Ectodermal cell (in vitro differentiated cells): ENCODE results near the gene DCAKD.
"Not testable (repeated sequence)": the region's sequence is repeated elsewhere in the genome, so short reads cannot be mapped to it uniquely, and the experiment has no call there.

ENCODE experiments used
- H3K27ac ChIP-seq: 2 replicates; pipeline ENCODE4 v1.7.0; 2013; ENCODE audit warnings: mild to moderate bottlenecking, low read depth, low read length; ENCODE audit not compliant: insufficient read depth, poor library complexity, severe bottlenecking
- H3K27me3 ChIP-seq: 2 replicates; pipeline ENCODE4 v1.7.0; 2013; ENCODE audit warnings: mild to moderate bottlenecking, low read length; ENCODE audit not compliant: insufficient read depth, control insufficient read depth, poor library complexity, severe bottlenecking
- H3K36me3 ChIP-seq: one replicate; pipeline ENCODE4 v1.7.0; 2013; ENCODE audit warnings: low read length; ENCODE audit not compliant: control insufficient read depth, insufficient read depth
- H3K4me1 ChIP-seq: one replicate; pipeline ENCODE4 v1.7.0; 2013; ENCODE audit warnings: low read length; ENCODE audit not compliant: control insufficient read depth, insufficient read depth
- H3K4me3 ChIP-seq: 2 replicates; pipeline ENCODE4 v1.7.0; 2013; ENCODE audit warnings: low read depth, low read length, control low read depth; ENCODE audit not compliant: insufficient read depth
- H3K9me3 ChIP-seq: 2 replicates; pipeline ENCODE4 v1.7.0; 2013; ENCODE audit warnings: mild to moderate bottlenecking, low read length, moderate library complexity; ENCODE audit not compliant: control insufficient read depth
- WGBS, 2 experiments: methylation state at CpG; one replicate each; pipeline ENCODE4 v1.1.7; 2013; ENCODE audit warnings: missing lambda C conversion rate in 2 of 2; 5-methylcytosine and 5-hydroxymethylcytosine counted together

Gene DCAKD

GRCh38 chr17:45067637-45068036 is 16.2 kb upstream of the DCAKD start:
- H3K4me3 ChIP-seq = no peak overlapping the region
- 97 to 98% methylated on average over 2 of the region's 2 CpGs for WGBS, 2 experiments
- H3K27ac ChIP-seq = no peak overlapping the region
- H3K27me3 ChIP-seq = no peaks in the 10 kb centered on the region
- no peaks in the 10 kb centered on the region for H3K4me1 ChIP-seq
- no peaks in the 10 kb centered on the region for H3K9me3 ChIP-seq
- peaks cover 12% of the 10 kb centered on the region for H3K36me3 ChIP-seq

- no peaks in the 10 kb centered on the region for H3K36me3 ChIP-seq
- 67 to 79% methylated on average over 1 of the region's 1 CpG for WGBS, 2 experiments
- H3K27ac ChIP-seq = no peak overlapping the region
- no peaks in the 10 kb centered on the region for H3K27me3 ChIP-seq
- H3K9me3 ChIP-seq = no peaks in the 10 kb centered on the region
- H3K4me3 ChIP-seq = no peak overlapping the region
- peaks cover 7% of the 10 kb centered on the region for H3K4me1 ChIP-seq
Observed at GRCh38 chr17:45063198-45063597, 11.8 kb upstream of the DCAKD start.

- no peaks in the 10 kb centered on the region for H3K9me3 ChIP-seq
- H3K27ac ChIP-seq = peak overlapping the region; percentile 86
- 20 to 22% methylated on average over 8 to 12 of the region's 15 CpGs for WGBS, 2 experiments
- no peaks in the 10 kb centered on the region for H3K27me3 ChIP-seq
- peaks cover 7% of the 10 kb centered on the region for H3K4me1 ChIP-seq
- no peaks in the 10 kb centered on the region for H3K36me3 ChIP-seq
- H3K4me3 ChIP-seq = peak overlapping the region; percentile 96
Observed at GRCh38 chr17:45061606-45062205, 10.3 kb upstream of the DCAKD start.

- Histone ChIP-seq H3K4me1 (peaks cover 7% of the 10 kb centered on the region), H3K36me3 (no peaks in the 10 kb centered on the region), H3K27me3 (no peaks in the 10 kb centered on the region), H3K27ac (peak within 1 kb of the TSS; percentile 86), H3K9me3 (no peaks in the 10 kb centered on the region), H3K4me3 (peak within 1 kb of the TSS; percentile 96)
- 0 to 1% methylated on average over 50 of the region's 50 CpGs for WGBS, 2 experiments
Observed at GRCh38 chr17:45060797-45061605, 9.6 kb upstream of the DCAKD start, which contains the start of gene NMT1. Gene NMT1 (plus strand): TSS chr17:45061317. CDS start chr17:45061330, 13 bp downstream.

- Histone ChIP-seq H3K9me3 (no peaks in the 10 kb centered on the region), H3K4me1 (peaks cover 7% of the 10 kb centered on the region), H3K36me3 (no peaks in the 10 kb centered on the region), H3K4me3 (peak overlapping the region; percentile 96), H3K27ac (no peak overlapping the region), H3K27me3 (no peaks in the 10 kb centered on the region)
- 23 to 25% methylated on average over 15 of the region's 15 CpGs for WGBS, 2 experiments
Observed at GRCh38 chr17:45060382-45060796, 9.0 kb upstream of the DCAKD start.

- no peaks in the 10 kb centered on the region for H3K9me3 ChIP-seq
- peak overlapping the region; percentile 59 for H3K4me3 ChIP-seq
- H3K36me3 ChIP-seq = no peaks in the 10 kb centered on the region
- H3K27me3 ChIP-seq = no peaks in the 10 kb centered on the region
- H3K4me1 ChIP-seq = no peaks in the 10 kb centered on the region
- H3K27ac ChIP-seq = peak overlapping the region; percentile 55
- 21% methylated on average over 36 of the region's 36 CpGs for WGBS, 2 experiments
Observed at GRCh38 chr17:45052052-45052772, 780 bp upstream of the DCAKD start.

GRCh38 chr17:45051720-45052051 is 254 bp upstream of the DCAKD start:
- not testable (repeated sequence) for H3K27ac ChIP-seq, H3K36me3 ChIP-seq, H3K9me3 ChIP-seq, H3K4me1 ChIP-seq, H3K27me3 ChIP-seq, H3K4me3 ChIP-seq
- 0% methylated on average over 2 to 6 of the region's 54 CpGs for WGBS, 2 experiments

GRCh38 chr17:45050481-45051059 is 862 bp downstream of the DCAKD start:
- Histone ChIP-seq H3K4me1 (no peaks in the 10 kb centered on the region), H3K9me3 (no peaks in the 10 kb centered on the region), H3K4me3 (peak overlapping the region; percentile 78), H3K27ac (peak overlapping the region; percentile 78), H3K36me3 (no peaks in the 10 kb centered on the region), H3K27me3 (no peaks in the 10 kb centered on the region)
- 4 to 6% methylated on average over 14 of the region's 14 CpGs for WGBS, 2 experiments

- Histone ChIP-seq H3K27ac (no peak overlapping the region), H3K27me3 (no peaks in the 10 kb centered on the region), H3K36me3 (no peaks in the 10 kb centered on the region), H3K4me3 (no peak overlapping the region), H3K9me3 (no peaks in the 10 kb centered on the region), H3K4me1 (no peaks in the 10 kb centered on the region)
- 90 to 96% methylated on average over 8 of the region's 8 CpGs for WGBS, 2 experiments
Observed at GRCh38 chr17:45048795-45049563, 2.5 kb downstream of the DCAKD start.
